ENCODE measurements around the gene PRKG1. TPM values are rescaled to one million over a fixed set of nuclear protein-coding genes. Genes with fewer than 3 reads are reported as not detected.

The PRKG1 gene
- total and polyA plus RNA-seq, 2 donors (not counting 1 experiment from before 2014, with no cell fraction given) = not detected

- no peaks in the 10 kb centered on the region for H3K4me1 ChIP-seq (ENCODE audit: control insufficient read depth in 2 of 2, insufficient read depth in 2 of 2, low read length in 2 of 2)
- TF ChIP-seq EZH2 (IDR thresholded peaks at IDR 0.05; ENCODE audit: borderline replicate concordance, insufficient read depth, low read depth, low read length, poor library complexity, severe bottlenecking) (no peak), CTCF (IDR thresholded peaks at IDR 0.05) (no peak)
- no peaks in the 10 kb centered on the region for H3K27me3 ChIP-seq (replicated peaks in 1 of 4; ENCODE audit: control extremely low read depth in 1 of 4, control insufficient read depth in 3 of 4, insufficient read depth in 4 of 4, low read length in 3 of 4)
- POLR2A ChIA-PET = no interaction called here
- H3K27ac Mint-ChIP-seq = no peak overlapping the region
- H3K4me3 ChIP-seq (ENCODE audit: control extremely low read depth in 1 of 5, extremely low read depth in 1 of 5, insufficient read depth in 1 of 5, low read depth in 2 of 5, low read length in 4 of 5) = no peak overlapping the region
- CTCF ChIA-PET = no interaction called here
- peaks cover 3% of the 10 kb centered on the region for H3K27me3 Mint-ChIP-seq
- H3K4me2 ChIP-seq (replicated peaks; ENCODE audit: low read depth, low read length, poor library complexity, severe bottlenecking) = no peak overlapping the region
- H3K9me3 ChIP-seq (ENCODE audit: control extremely low read depth in 1 of 3, control insufficient read depth in 2 of 3, insufficient read depth in 1 of 3, low read length in 2 of 3) = no peaks in the 10 kb centered on the region
- DNase-seq (no peak), ATAC-seq (ENCODE audit: low read depth) (no peak)
- no peaks in the 10 kb centered on the region for H4K20me1 ChIP-seq (ENCODE audit: control insufficient read depth, insufficient read depth, low read length, poor library complexity, severe bottlenecking)
- H3K27ac ChIP-seq (ENCODE audit: low read length in 2 of 2) = no peak overlapping the region
- no peaks in the 10 kb centered on the region for H3K4me1 Mint-ChIP-seq
- H3K79me2 ChIP-seq (ENCODE audit: control insufficient read depth, insufficient read depth, low read length) = no peaks in the 10 kb centered on the region
- H3K4me3 Mint-ChIP-seq = no peak overlapping the region
- no peak overlapping the region for H2AFZ ChIP-seq (ENCODE audit: insufficient read depth, low read depth, low read length, poor library complexity, severe bottlenecking)
- intact Hi-C loops (cut with micrococcal nuclease) = no loop called here
- no peaks in the 10 kb centered on the region for H3K9me3 Mint-ChIP-seq (ENCODE audit: insufficient read depth)
- H3K9ac ChIP-seq (ENCODE audit: low read length) = no peak overlapping the region
- H3K36me3 ChIP-seq (replicated peaks in 1 of 2; ENCODE audit: control extremely low read depth in 1 of 2, control insufficient read depth in 1 of 2, extremely low read depth in 1 of 2, insufficient read depth in 2 of 2, low read length in 1 of 2) = no peaks in the 10 kb centered on the region
Measured at GRCh38 chr10:52092390-52092789, 1018.1 kb downstream of the PRKG1 start.

- TF ChIP-seq CTCF (IDR thresholded peaks at IDR 0.05) = no peak
- TF ChIP-seq EZH2 (IDR thresholded peaks at IDR 0.05; ENCODE audit: borderline replicate concordance, insufficient read depth, low read depth, low read length, poor library complexity, severe bottlenecking) = no peak
- intact Hi-C loops (cut with micrococcal nuclease) = no loop called here
- no peak overlapping the region for H3K4me3 Mint-ChIP-seq
- H3K9me3 ChIP-seq (ENCODE audit: control extremely low read depth in 1 of 3, control insufficient read depth in 2 of 3, insufficient read depth in 1 of 3, low read length in 2 of 3) = no peaks in the 10 kb centered on the region
- no peak overlapping the region for H3K27ac ChIP-seq (ENCODE audit: low read length in 2 of 2)
- no peaks in the 10 kb centered on the region for H3K4me1 Mint-ChIP-seq
- POLR2A ChIA-PET = no interaction called here
- H3K79me2 ChIP-seq (ENCODE audit: control insufficient read depth, insufficient read depth, low read length) = no peaks in the 10 kb centered on the region
- ATAC-seq (ENCODE audit: low read depth) = no peak
- no peaks in the 10 kb centered on the region for H3K27me3 ChIP-seq (replicated peaks in 1 of 4; ENCODE audit: control extremely low read depth in 1 of 4, control insufficient read depth in 3 of 4, insufficient read depth in 4 of 4, low read length in 3 of 4)
- no peak overlapping the region for H3K27ac Mint-ChIP-seq
- no peak overlapping the region for H3K4me3 ChIP-seq (ENCODE audit: control extremely low read depth in 1 of 5, extremely low read depth in 1 of 5, insufficient read depth in 1 of 5, low read depth in 2 of 5, low read length in 4 of 5)
- H2AFZ ChIP-seq (ENCODE audit: insufficient read depth, low read depth, low read length, poor library complexity, severe bottlenecking) = no peak overlapping the region
- no CpG with 5 or more reads among the region's 1 CpG for WGBS (ENCODE audit: insufficient coverage)
- H3K9me3 Mint-ChIP-seq (ENCODE audit: insufficient read depth) = no peaks in the 10 kb centered on the region
- peaks cover 3% of the 10 kb centered on the region for H3K27me3 Mint-ChIP-seq
- no peak overlapping the region for H3K9ac ChIP-seq (ENCODE audit: low read length)
- no peaks in the 10 kb centered on the region for H4K20me1 ChIP-seq (ENCODE audit: control insufficient read depth, insufficient read depth, low read length, poor library complexity, severe bottlenecking)
- DNase-seq = no peak
- no peaks in the 10 kb centered on the region for H3K4me1 ChIP-seq (ENCODE audit: control insufficient read depth in 2 of 2, insufficient read depth in 2 of 2, low read length in 2 of 2)
- H3K36me3 ChIP-seq (replicated peaks in 1 of 2; ENCODE audit: control extremely low read depth in 1 of 2, control insufficient read depth in 1 of 2, extremely low read depth in 1 of 2, insufficient read depth in 2 of 2, low read length in 1 of 2) = no peaks in the 10 kb centered on the region
- CTCF ChIA-PET = no interaction called here
- no peak overlapping the region for H3K4me2 ChIP-seq (replicated peaks; ENCODE audit: low read depth, low read length, poor library complexity, severe bottlenecking)
Measured at GRCh38 chr10:52098130-52098529, 1023.8 kb downstream of the PRKG1 start.

All from B cell (primary cell).